Left lung (tissue), 10 donors: ENCODE data around the gene WWOX. TPM values are rescaled to one million over a fixed set of nuclear protein-coding genes. Genes with fewer than 3 reads are reported as not detected.

Experiments
- ATAC-seq: fragments of 200-7000 bp; cut with Tn5 transposase; one replicate; pipeline ENCODE4 v1.9.1; 2020; ENCODE audit warnings: moderate library complexity
- DNase-seq, 4 donors: peaks; one replicate each; pipeline ENCODE4 v3.0.0-alpha.2; 2013 to 2020
- H3K27ac ChIP-seq, 2 donors: fragments of 200-600 bp; sonication (generic) in 1 of 2; one replicate each; pipeline versions ENCODE4 v1.5.0 to v1.8.0; 2020 to 2021
- H3K27me3 ChIP-seq, 2 donors: fragments of 200-600 bp; sonication (generic) in 1 of 2; one replicate each; pipeline versions ENCODE4 v1.5.0 to v1.8.0; 2020 to 2021
- H3K36me3 ChIP-seq, 2 donors: fragments of 200-600 bp; sonication (generic) in 1 of 2; one replicate each; pipeline versions ENCODE4 v1.5.0 to v1.8.0; 2020 to 2021
- H3K4me1 ChIP-seq, 2 donors: fragments of 200-600 bp; one replicate each; pipeline ENCODE4 v1.8.0; 2021
- H3K4me3 ChIP-seq, 2 donors: fragments of 200-600 bp; sonication (generic) in 1 of 2; one replicate each; pipeline versions ENCODE4 v1.5.0 to v1.8.0; 2020 to 2021; ENCODE audit warnings: mild to moderate bottlenecking in 1 of 2
- H3K9me3 ChIP-seq, 2 donors: fragments of 200-600 bp; sonication (generic) in 1 of 2; one replicate each; pipeline versions ENCODE4 v1.5.0 to v1.8.0; 2020 to 2021
- intact Hi-C, 2 donors: fragments of 100-400 bp; cut with DNase I; formaldehyde crosslinking; loops; one replicate each; pipeline versions ENCODE4 v1.11.2 to v1.14.2; 2022
- polyA plus RNA-seq, 6 donors: library from polyadenylated mRNA; unstranded; fragments of 120-200 nt; gene quantifications; one replicate each; pipeline ENCODE4 v1.2.1, GENCODE V29; 2013; ENCODE audit not compliant: insufficient read length in 6 of 6
- total RNA-seq, 2 donors: library from RNA; stranded (reverse); fragmentation: NEBNext Ultra II Directional; extraction: Animal tissue kit (Norgen Biotek cat#: 25700); gene quantifications; one replicate each; pipeline ENCODE4 v1.2.1, GENCODE V29; 2021
- TF ChIP-seq, protein P1 (sequence below), 2 donors: fragments of 200-600 bp; sonication (generic) in 1 of 2; IDR thresholded peaks; one replicate each; pipeline versions ENCODE4 v1.5.0 to v1.8.0; 2021; ENCODE audit warnings: antibody characterized with exemption in 2 of 2
- donor health status: DM: no; HTN: yes; CAD: no.
- donor health status: DM: no; HTN: no; CAD: no.

Gene WWOX
- total and polyA plus RNA-seq, 8 donors, result 17.2 to 40.3 (median 30.8) TPM

DNA sequence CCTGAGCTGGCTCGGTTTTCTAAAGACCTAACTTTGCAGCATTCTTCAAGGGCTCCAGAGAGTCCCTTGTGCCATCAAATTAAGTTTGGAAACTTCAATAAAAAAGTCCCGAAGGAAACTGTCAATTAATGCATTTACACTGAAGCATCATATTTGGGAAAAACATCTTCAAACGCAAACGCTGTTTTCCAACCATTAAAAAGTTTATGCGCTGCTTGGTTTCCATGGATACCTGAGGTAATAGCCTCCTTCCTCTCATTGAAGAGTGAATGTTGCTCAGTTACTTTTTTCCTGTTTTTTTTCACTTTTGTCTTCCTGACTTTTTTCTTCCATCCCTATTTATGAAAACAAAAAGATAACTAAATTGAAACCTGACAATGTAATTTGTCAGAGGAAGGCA is 1102.0 kb downstream of the WWOX start:
- no peak overlapping the region for H3K27ac ChIP-seq
- intact Hi-C loops, result no loop called here

DNA sequence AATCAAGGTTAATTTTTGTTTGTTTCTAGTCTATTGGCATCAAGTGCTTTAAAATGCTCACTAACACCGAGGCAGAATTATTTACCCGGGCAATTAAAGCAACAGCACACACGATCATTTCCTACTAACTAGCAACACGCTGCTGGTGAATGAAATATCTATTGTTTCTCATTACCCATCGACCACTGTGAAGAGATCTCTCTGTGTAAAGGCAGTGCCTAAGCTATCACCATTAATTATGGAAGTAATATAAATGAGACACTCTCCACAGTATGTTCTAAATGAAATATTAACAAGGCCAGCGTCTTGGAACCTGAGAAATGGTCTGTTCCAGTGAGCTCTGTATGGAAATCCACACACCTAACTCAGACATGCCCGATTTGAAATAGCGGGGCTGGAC is 1103.5 kb downstream of the WWOX start:
- DNase-seq (no peak), ATAC-seq (no peak)
- Histone ChIP-seq H3K27ac (no peak overlapping the region), H3K4me3 (no peak overlapping the region), H3K36me3 (no peaks in the 10 kb centered on the region), H3K27me3 (no peaks in the 10 kb centered on the region), H3K9me3 (no peaks in the 10 kb centered on the region), H3K4me1 (no peaks in the 10 kb centered on the region)
- TF ChIP-seq, protein P1, sequence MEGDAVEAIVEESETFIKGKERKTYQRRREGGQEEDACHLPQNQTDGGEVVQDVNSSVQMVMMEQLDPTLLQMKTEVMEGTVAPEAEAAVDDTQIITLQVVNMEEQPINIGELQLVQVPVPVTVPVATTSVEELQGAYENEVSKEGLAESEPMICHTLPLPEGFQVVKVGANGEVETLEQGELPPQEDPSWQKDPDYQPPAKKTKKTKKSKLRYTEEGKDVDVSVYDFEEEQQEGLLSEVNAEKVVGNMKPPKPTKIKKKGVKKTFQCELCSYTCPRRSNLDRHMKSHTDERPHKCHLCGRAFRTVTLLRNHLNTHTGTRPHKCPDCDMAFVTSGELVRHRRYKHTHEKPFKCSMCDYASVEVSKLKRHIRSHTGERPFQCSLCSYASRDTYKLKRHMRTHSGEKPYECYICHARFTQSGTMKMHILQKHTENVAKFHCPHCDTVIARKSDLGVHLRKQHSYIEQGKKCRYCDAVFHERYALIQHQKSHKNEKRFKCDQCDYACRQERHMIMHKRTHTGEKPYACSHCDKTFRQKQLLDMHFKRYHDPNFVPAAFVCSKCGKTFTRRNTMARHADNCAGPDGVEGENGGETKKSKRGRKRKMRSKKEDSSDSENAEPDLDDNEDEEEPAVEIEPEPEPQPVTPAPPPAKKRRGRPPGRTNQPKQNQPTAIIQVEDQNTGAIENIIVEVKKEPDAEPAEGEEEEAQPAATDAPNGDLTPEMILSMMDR (IDR thresholded peaks at IDR 0.05), result no peak
- intact Hi-C loops, result no loop called here

More for the DNA sequence above, 1102.0 kb downstream of the WWOX start:
- DNase-seq (no peak), ATAC-seq (no peak)
- Histone ChIP-seq H3K27me3 (no peaks in the 10 kb centered on the region), H3K4me3 (no peak overlapping the region), H3K9me3 (no peaks in the 10 kb centered on the region), H3K4me1 (no peaks in the 10 kb centered on the region), H3K36me3 (no peaks in the 10 kb centered on the region)
- TF ChIP-seq, protein P1 (IDR thresholded peaks at IDR 0.05), result no peak

DNA sequence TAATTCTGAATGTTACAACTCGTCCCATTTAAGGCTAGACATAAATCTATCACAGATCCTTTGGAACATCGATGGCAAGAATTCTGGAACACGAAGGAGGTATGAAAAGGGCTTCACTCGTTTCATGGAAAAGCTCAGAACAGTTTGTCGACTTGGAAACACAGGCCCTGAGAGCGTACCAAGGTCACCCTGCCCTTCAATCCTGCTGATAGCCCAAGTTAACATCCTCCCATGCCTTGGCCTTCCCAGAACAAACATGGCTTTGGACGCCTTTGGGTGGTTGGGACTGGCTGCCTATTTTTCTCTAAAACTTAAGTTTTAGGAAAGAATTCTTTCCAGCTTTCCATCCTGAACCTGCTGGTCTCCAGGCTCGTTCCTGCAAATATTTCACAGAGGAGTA is 1105.0 kb downstream of the WWOX start:
- intact Hi-C loops, result no loop called here
- H3K27ac ChIP-seq, result no peak overlapping the region
- TF ChIP-seq, protein P1 (IDR thresholded peaks at IDR 0.05), result no peak

DNA sequence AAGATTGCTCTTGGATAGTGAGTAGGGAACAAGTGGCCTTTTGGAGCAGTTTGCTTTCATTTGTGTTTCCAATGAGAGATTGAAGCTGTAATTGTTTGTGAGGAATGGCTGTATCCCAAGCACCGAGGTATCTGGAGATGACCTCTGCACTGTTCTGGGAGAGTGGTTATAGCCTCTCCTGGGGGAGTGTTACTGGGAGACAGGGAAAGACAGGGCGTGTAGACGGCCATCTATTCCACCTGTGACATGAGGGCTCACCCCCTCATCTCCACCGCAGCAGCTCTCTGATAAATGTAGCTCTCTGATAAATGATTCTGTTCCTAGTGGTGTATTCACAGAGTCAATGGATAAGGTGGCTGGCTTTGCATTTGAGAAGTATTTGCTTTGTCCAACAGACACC is 1107.4 kb downstream of the WWOX start:
- H3K36me3 ChIP-seq, result no peaks in the 10 kb centered on the region
- TF ChIP-seq, protein P1 (IDR thresholded peaks at IDR 0.05), result no peak
- H3K4me3 ChIP-seq, result no peak overlapping the region
- no peaks in the 10 kb centered on the region for H3K27me3 ChIP-seq
- no peak overlapping the region for H3K27ac ChIP-seq
- H3K4me1 ChIP-seq, result no peaks in the 10 kb centered on the region
- H3K9me3 ChIP-seq, result no peaks in the 10 kb centered on the region
- DNase-seq (no peak), ATAC-seq (no peak)
- intact Hi-C loops, result no loop called here

More for the DNA sequence above, 1105.0 kb downstream of the WWOX start:
- Histone ChIP-seq H3K36me3 (no peaks in the 10 kb centered on the region), H3K9me3 (no peaks in the 10 kb centered on the region), H3K4me3 (no peak overlapping the region), H3K27me3 (no peaks in the 10 kb centered on the region), H3K4me1 (no peaks in the 10 kb centered on the region)
- no peak for ATAC-seq
- no peak for DNase-seq

DNA sequence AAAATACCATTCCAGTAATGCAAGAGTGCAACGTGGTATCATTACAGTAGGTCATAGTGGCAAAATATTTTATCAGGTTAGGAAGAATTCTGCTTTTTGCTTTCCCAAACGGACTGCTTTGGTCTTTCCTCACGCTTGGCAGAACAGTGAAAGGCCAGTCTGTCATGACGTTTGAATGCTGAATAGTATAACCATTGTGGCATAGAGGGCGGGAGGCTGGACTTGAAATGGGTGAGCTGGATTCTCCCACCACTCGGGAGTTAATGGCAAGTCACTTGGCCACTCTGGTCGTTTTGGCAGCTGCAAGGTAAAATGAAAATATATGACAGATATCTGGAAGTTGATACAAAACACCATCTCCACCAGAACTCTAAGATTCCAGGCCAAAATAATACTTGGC is 1109.9 kb downstream of the WWOX start:
- ATAC-seq, result no peak
- intact Hi-C loops, result no loop called here
- no peaks in the 10 kb centered on the region for H3K4me1 ChIP-seq

More for the DNA sequence above, 1109.9 kb downstream of the WWOX start:
- Histone ChIP-seq H3K36me3 (no peaks in the 10 kb centered on the region), H3K27me3 (no peaks in the 10 kb centered on the region), H3K9me3 (no peaks in the 10 kb centered on the region), H3K27ac (no peak overlapping the region), H3K4me3 (no peak overlapping the region)
- DNase-seq, result no peak
- TF ChIP-seq, protein P1 (IDR thresholded peaks at IDR 0.05), result no peak
